PC-9 (cell line): Measurements from ENCODE around the gene AMOTL1. TPM values are rescaled to one million over a fixed set of nuclear protein-coding genes. Genes with fewer than 3 reads are reported as not detected.

ENCODE experiments used
- BruUV-seq: library from RNA; stranded (reverse); fragments of 400-500 nt; replicated peaks from 2 replicates; lab custom pipeline; 2021; lab: Mats Ljungman, UMichigan
- CTCF ChIA-PET: fragments of 300-600 bp; sonication (Branson Sonifier 250); formaldehyde crosslinking; loops from one replicate; lab custom pipeline; 2022; ENCODE audit warnings: antibody characterized with exemption; lab: Charles Lee
- POLR2A ChIA-PET: fragments of 300-600 bp; sonication (Branson Sonifier 250); formaldehyde crosslinking; loops from one replicate; lab custom pipeline; 2022; ENCODE audit warnings: antibody characterized with exemption; ENCODE audit not compliant: unreplicated experiment; lab: Charles Lee
- DNase-seq, 2 experiments: peaks; one replicate each; pipeline versions ENCODE4 v3.0.0 to v3.0.0-alpha.2; 2015 to 2022; ENCODE audit warnings: mixed read lengths in 1 of 2
- H2AFZ ChIP-seq: fragments of 200-600 bp; sonication (generic); 2 replicates; pipeline ENCODE4 v1.8.1; 2017; ENCODE audit warnings: antibody characterized with exemption
- H3F3A ChIP-seq: fragments of 200-600 bp; sonication (generic); 2 replicates; pipeline ENCODE4 v1.8.1; 2017; ENCODE audit warnings: antibody characterized with exemption, mild to moderate bottlenecking, low read depth; ENCODE audit not compliant: insufficient read depth
- H3K27ac ChIP-seq: fragments of 200-600 bp; sonication (generic); 2 replicates; pipeline ENCODE4 v1.6.1; 2016; ENCODE audit warnings: mixed run types
- H3K27me3 ChIP-seq: fragments of 200-600 bp; sonication (generic); 2 replicates; pipeline ENCODE4 v1.6.1; 2016; ENCODE audit warnings: low read depth, mixed run types; ENCODE audit not compliant: insufficient read depth
- H3K36me3 ChIP-seq: fragments of 200-600 bp; sonication (generic); 2 replicates; pipeline ENCODE4 v1.6.1; 2016; ENCODE audit warnings: low read depth, mixed run types
- H3K4me1 ChIP-seq: fragments of 200-600 bp; sonication (generic); replicated peaks from 2 replicates; pipeline ENCODE4 v1.6.1; 2016; ENCODE audit warnings: mixed run types; ENCODE audit not compliant: insufficient read depth
- H3K4me2 ChIP-seq: fragments of 200-600 bp; sonication (generic); 2 replicates; pipeline ENCODE4 v1.6.1; 2017; ENCODE audit warnings: mixed run types
- H3K4me3 ChIP-seq: fragments of 200-600 bp; sonication (generic); 2 replicates; pipeline ENCODE4 v1.6.1; 2016; ENCODE audit warnings: mixed run types
- H3K79me2 ChIP-seq: fragments of 200-600 bp; sonication (generic); 2 replicates; pipeline ENCODE4 v1.6.1; 2017; ENCODE audit warnings: low read depth, mixed run types
- H3K9me2 ChIP-seq: fragments of 200-600 bp; sonication (generic); 2 replicates; pipeline ENCODE4 v1.8.1; 2017; ENCODE audit warnings: mild to moderate bottlenecking; ENCODE audit not compliant: insufficient read depth
- H3K9me3 ChIP-seq: fragments of 200-600 bp; sonication (generic); 2 replicates; pipeline ENCODE4 v1.8.1; 2016; ENCODE audit warnings: low read depth; ENCODE audit not compliant: insufficient read depth
- H4K20me1 ChIP-seq: fragments of 200-600 bp; sonication (generic); 2 replicates; pipeline ENCODE4 v1.8.1; 2017; ENCODE audit not compliant: insufficient read depth
- EZH2 ChIP-seq: fragments of 200-600 bp; sonication (generic); IDR thresholded peaks from 2 replicates; pipeline ENCODE4 v1.8.0; 2017; ENCODE audit warnings: antibody characterized with exemption, low read depth
- intact Hi-C: fragments of 100-400 bp; cut with micrococcal nuclease; formaldehyde crosslinking; loops from one replicate; pipeline ENCODE4 v1.10.0; 2022; ENCODE audit not compliant: unreplicated experiment
- total RNA-seq: library from RNA; stranded (reverse); gene quantifications from 2 replicates; pipeline ENCODE4 v1.2.3, GENCODE V29; 2021
- TF ChIP-seq, protein P1 (sequence below): fragments of 200-600 bp; sonication (generic); conservative IDR thresholded peaks from 2 replicates; pipeline ENCODE4 v1.6.1; 2017; ENCODE audit warnings: mixed run types, antibody characterized with exemption, mild to moderate bottlenecking, moderate library complexity

Gene AMOTL1
- total RNA-seq, 1 experiment from 2014 or later: 60.5 TPM

DNA sequence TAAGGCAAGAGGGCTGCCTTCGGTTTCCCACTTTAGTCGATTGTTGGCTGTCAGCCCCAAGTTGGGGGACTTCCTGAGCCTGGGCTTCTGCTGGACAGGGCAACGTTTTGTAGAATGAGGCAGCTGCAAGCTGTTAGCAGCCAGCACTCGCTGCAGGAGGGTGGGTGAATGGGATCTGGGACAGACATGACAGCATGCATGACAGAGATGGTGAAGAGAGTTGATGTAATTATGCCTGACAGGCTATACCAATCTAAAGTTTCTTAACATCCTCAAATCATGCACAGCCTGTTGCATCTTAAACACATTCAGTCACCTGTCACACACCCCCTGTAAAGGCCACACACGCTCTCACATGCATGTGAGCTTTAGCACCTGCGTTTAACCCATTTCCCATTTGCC is 156.0 kb downstream of the AMOTL1 start:
- H3K4me3 ChIP-seq: no peak overlapping the region
- no peaks in the 10 kb centered on the region for H3K27me3 ChIP-seq
- no TSS peak for BruUV-seq
- no peaks in the 10 kb centered on the region for H3K9me3 ChIP-seq
- no peaks in the 10 kb centered on the region for H4K20me1 ChIP-seq
- DNase-seq: no peak
- no peaks in the 10 kb centered on the region for H3K36me3 ChIP-seq
- ChIA-PET CTCF (no interaction called here), POLR2A (interaction anchor here (0.6 kb wide), 1 partner anchor 866 kb away, joined by 3 read pairs; the partner anchor contains the start of gene CEP57)
- no peak overlapping the region for H3K27ac ChIP-seq
- H3K79me2 ChIP-seq: no peaks in the 10 kb centered on the region
- no peaks in the 10 kb centered on the region for H3F3A ChIP-seq
- H3K4me2 ChIP-seq: no peak overlapping the region
- no peak overlapping the region for H2AFZ ChIP-seq
- intact Hi-C loops: no loop called here
- no peak for TF ChIP-seq EZH2
- TF ChIP-seq, protein P1, sequence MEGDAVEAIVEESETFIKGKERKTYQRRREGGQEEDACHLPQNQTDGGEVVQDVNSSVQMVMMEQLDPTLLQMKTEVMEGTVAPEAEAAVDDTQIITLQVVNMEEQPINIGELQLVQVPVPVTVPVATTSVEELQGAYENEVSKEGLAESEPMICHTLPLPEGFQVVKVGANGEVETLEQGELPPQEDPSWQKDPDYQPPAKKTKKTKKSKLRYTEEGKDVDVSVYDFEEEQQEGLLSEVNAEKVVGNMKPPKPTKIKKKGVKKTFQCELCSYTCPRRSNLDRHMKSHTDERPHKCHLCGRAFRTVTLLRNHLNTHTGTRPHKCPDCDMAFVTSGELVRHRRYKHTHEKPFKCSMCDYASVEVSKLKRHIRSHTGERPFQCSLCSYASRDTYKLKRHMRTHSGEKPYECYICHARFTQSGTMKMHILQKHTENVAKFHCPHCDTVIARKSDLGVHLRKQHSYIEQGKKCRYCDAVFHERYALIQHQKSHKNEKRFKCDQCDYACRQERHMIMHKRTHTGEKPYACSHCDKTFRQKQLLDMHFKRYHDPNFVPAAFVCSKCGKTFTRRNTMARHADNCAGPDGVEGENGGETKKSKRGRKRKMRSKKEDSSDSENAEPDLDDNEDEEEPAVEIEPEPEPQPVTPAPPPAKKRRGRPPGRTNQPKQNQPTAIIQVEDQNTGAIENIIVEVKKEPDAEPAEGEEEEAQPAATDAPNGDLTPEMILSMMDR: no peak
- no peaks in the 10 kb centered on the region for H3K9me2 ChIP-seq
- peaks cover 9% of the 10 kb centered on the region for H3K4me1 ChIP-seq

DNA sequence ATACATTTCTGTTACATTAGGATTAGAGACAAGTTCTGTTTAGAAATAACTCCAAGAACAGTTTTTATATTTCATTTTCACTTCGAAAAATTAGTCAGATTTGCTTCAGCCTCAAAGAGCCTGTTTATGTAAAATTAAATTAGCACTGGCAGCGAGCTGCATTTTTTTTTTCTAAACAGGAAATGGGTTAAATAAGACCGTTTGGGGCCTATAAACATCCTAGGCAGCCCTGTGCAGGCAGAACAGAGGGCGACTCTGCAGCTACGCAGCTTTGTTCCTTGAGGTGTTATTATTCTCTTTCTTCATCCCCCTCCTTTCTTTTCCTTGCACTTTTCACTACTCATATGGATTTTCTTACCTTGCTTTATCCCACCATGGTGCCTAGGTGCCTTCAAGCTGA is 156.5 kb downstream of the AMOTL1 start:
- Histone ChIP-seq H3K4me2 (no peak overlapping the region), H3K27ac (no peak overlapping the region), H3K4me1 (peaks cover 9% of the 10 kb centered on the region), H3K9me2 (no peaks in the 10 kb centered on the region), H3K9me3 (no peaks in the 10 kb centered on the region), H3K79me2 (no peaks in the 10 kb centered on the region), H2AFZ (no peak overlapping the region), H3K27me3 (no peaks in the 10 kb centered on the region), H3K36me3 (no peaks in the 10 kb centered on the region), H3F3A (no peaks in the 10 kb centered on the region), H4K20me1 (no peaks in the 10 kb centered on the region), H3K4me3 (no peak overlapping the region)
- TF ChIP-seq, protein P1: no peak
- no peak for TF ChIP-seq EZH2
- no TSS peak for BruUV-seq
- intact Hi-C loops: no loop called here
- ChIA-PET POLR2A (interaction anchor here (0.6 kb wide), 1 partner anchor 866 kb away, joined by 3 read pairs; the partner anchor contains the start of gene CEP57), CTCF (no interaction called here)
- DNase-seq: no peak

DNA sequence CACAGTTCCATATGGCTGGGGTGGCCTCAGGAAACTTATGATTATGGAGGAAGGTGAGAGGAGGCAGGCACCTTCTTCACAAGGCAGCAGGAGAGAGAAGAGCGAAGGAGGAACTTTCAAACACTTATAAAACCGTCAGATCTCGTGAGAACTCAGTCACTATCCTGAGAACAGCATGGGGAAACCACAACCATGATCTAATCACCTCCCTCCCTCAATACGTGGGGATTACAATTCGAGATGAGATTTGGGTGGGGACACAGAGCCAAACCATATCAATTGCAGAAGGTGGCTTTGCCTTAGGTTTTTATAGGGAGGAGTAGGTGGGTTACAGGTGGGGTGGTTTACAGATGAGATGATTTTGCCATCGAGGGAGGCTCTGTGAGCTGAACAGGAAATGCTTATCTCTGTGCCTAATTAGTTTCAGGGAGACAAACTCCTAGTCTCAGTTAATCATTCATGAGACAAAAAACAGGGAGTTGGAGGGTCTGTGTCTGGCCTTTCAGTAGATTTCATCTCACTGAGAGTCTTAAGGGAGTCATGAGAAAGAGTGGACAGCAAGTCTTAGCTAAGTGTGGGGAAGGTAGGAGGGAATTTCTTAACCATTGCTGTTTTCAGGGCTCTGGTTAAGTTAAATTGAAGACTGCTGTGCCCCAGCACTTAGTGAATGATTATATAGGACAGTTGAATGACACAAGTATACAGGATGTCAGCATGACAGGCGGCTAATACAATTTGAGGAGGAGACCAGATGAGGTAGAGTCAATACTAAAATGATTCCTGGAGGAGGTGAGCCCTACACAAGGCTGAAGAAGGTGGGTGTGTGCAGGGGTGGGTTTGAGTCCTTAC is 157.5 kb downstream of the AMOTL1 start:
- ChIA-PET POLR2A (no interaction called here), CTCF (no interaction called here)
- no peaks in the 10 kb centered on the region for H3K27me3 ChIP-seq
- no peak overlapping the region for H3K4me2 ChIP-seq
- no peak for DNase-seq
- H2AFZ ChIP-seq: no peak overlapping the region
- no TSS peak for BruUV-seq
- H3K4me1 ChIP-seq: peaks cover 9% of the 10 kb centered on the region
- H3K9me3 ChIP-seq: no peaks in the 10 kb centered on the region
- H3F3A ChIP-seq: no peaks in the 10 kb centered on the region
- no peak overlapping the region for H3K27ac ChIP-seq
- TF ChIP-seq EZH2: no peak
- TF ChIP-seq, protein P1: no peak
- H4K20me1 ChIP-seq: no peaks in the 10 kb centered on the region
- intact Hi-C loops: no loop called here
- no peak overlapping the region for H3K4me3 ChIP-seq
- no peaks in the 10 kb centered on the region for H3K79me2 ChIP-seq
- no peaks in the 10 kb centered on the region for H3K9me2 ChIP-seq
- H3K36me3 ChIP-seq: no peaks in the 10 kb centered on the region
